Right lobe of liver (tissue), 6 donors: Measurements from ENCODE around the gene NFIA. TPM values are rescaled to one million over a fixed set of nuclear protein-coding genes. Genes with fewer than 3 reads are reported as not detected.
A peak's percentile ranks its signal among the peaks of the same experiment; 100 is the strongest.

Experiments used
- ATAC-seq, 4 donors: fragments of 200-7000 bp; cut with Tn5 transposase; one replicate each; pipeline ENCODE4 v1.9.1; 2020; ENCODE audit warnings: mild to moderate bottlenecking in 4 of 4, moderate library complexity in 4 of 4
- DNase-seq, 3 donors: peaks; one replicate each; pipeline ENCODE4 v3.0.0-alpha.2; 2020
- H3K27ac ChIP-seq, 3 donors: fragments of 200-600 bp; one replicate each; pipeline ENCODE4 v1.8.0; 2022
- H3K27me3 ChIP-seq, 2 donors: fragments of 200-600 bp; one replicate each; pipeline ENCODE4 v1.8.0; 2022
- H3K36me3 ChIP-seq, 4 donors: fragments of 200-600 bp; sonication (generic) in 1 of 4; one replicate each; pipeline versions ENCODE4 v1.5.1 to v1.8.0; 2017 to 2022; ENCODE audit warnings: control low read depth in 1 of 4
- H3K4me1 ChIP-seq, 4 donors: fragments of 200-600 bp; sonication (generic) in 1 of 4; one replicate each; pipeline versions ENCODE4 v1.5.1 to v1.8.0; 2017 to 2022; ENCODE audit warnings: control low read depth in 1 of 4
- H3K4me3 ChIP-seq, 3 donors: fragments of 200-600 bp; one replicate each; pipeline ENCODE4 v1.8.0; 2022
- H3K9me3 ChIP-seq, 4 donors: fragments of 200-600 bp; sonication (generic) in 1 of 4; one replicate each; pipeline versions ENCODE4 v1.5.1 to v1.8.0; 2017 to 2022; ENCODE audit warnings: control low read depth in 1 of 4
- CTCF ChIP-seq, 4 donors: fragments of 200-600 bp in 3 of 4; fragments of 450-650 bp in 1 of 4; IDR thresholded peaks; one replicate each; pipeline versions ENCODE4 v1.5.1 to v1.8.0; 2016 to 2022; ENCODE audit warnings: antibody characterized with exemption in 4 of 4, mild to moderate bottlenecking in 2 of 4
- POLR2A ChIP-seq: fragments of 450-650 bp; IDR thresholded peaks from one replicate; pipeline ENCODE4 v1.6.1; 2017; ENCODE audit warnings: antibody characterized with exemption, mild to moderate bottlenecking
- WGBS: methylation state at CpG from one replicate; pipeline ENCODE4 v1.1.6; 2018; ENCODE audit warnings: low coverage, low lambda C conversion rate; ENCODE audit not compliant: insufficient coverage; ENCODE audit errors: missing lambda C conversion rate; 5-methylcytosine and 5-hydroxymethylcytosine counted together
- intact Hi-C, 2 donors: fragments of 100-400 bp; cut with DNase I; formaldehyde crosslinking; loops; one replicate each; pipeline versions ENCODE4 v1.11.2 to v1.14.1; 2022
- total RNA-seq, 6 experiments: library from RNA; depleted of rRNA in 2 of 6; stranded (reverse); fragments of >200 nt in 2 of 6; fragmentation: NEBNext Ultra II Directional in 3 of 6; extraction: Animal tissue kit (Norgen Biotek cat#: 25700) in 3 of 6; gene quantifications; one replicate each; pipeline versions ENCODE4 v1.1.0 to v1.2.4, GENCODE V29; 2016 to 2023
- donor health status: DM: no; HTN: yes; CAD: no.
- donor health status: DM: no; HTN: no; CAD: no.
- donor health status: DM: no; HTN: no; CAD: no.
- donor health status: DM: no; HTN: yes; CAD: no.
- donor health status: DM: no; HTN: yes; CAD: no.

Gene NFIA
- total RNA-seq, 6 experiments from 2014 or later = 36.7 to 97.2 (median 57.9) TPM

- ATAC-seq = peak; percentile 64 to 85 (median 69)
- intact Hi-C loops = no loop called here
- WGBS = 26% methylated on average over 3 of the region's 3 CpGs
- Histone ChIP-seq H3K9me3 (no peaks in the 10 kb centered on the region), H3K4me3 (no peak overlapping the region), H3K27ac (peak overlapping the region in 1 of 3 donors; percentile 27), H3K36me3 (peaks cover 0 to 8% (median 0%) of the 10 kb centered on the region in 4 donors), H3K4me1 (peaks cover 0 to 9% (median 4%) of the 10 kb centered on the region in 4 donors), H3K27me3 (no peaks in the 10 kb centered on the region)
- no peak for DNase-seq
- no peak for TF ChIP-seq CTCF (IDR thresholded peaks at IDR 0.05)
- no peak for TF ChIP-seq POLR2A
Observed at GRCh38 chr1:61282387-61282786, 200.0 kb downstream of the NFIA start.

- intact Hi-C loops = no loop called here
- H3K27ac ChIP-seq = no peak overlapping the region
- no peaks in the 10 kb centered on the region for H3K36me3 ChIP-seq
- no peaks in the 10 kb centered on the region for H3K27me3 ChIP-seq
- 100% methylated on average over 3 of the region's 3 CpGs for WGBS
- ATAC-seq (no peak), DNase-seq (no peak)
- peaks cover 0 to 9% (median 4%) of the 10 kb centered on the region in 4 donors for H3K4me1 ChIP-seq
- no peak for TF ChIP-seq CTCF (IDR thresholded peaks at IDR 0.05)
- TF ChIP-seq POLR2A = no peak
- no peaks in the 10 kb centered on the region for H3K9me3 ChIP-seq
- no peak overlapping the region for H3K4me3 ChIP-seq
Observed at GRCh38 chr1:61284248-61284854, 202.0 kb downstream of the NFIA start.

GRCh38 chr1:61284936-61285335 lies 202.6 kb downstream of the NFIA start:
- TF ChIP-seq POLR2A = no peak
- no peak for TF ChIP-seq CTCF (IDR thresholded peaks at IDR 0.05)
- ATAC-seq = no peak
- H3K4me3 ChIP-seq = no peak overlapping the region
- no peaks in the 10 kb centered on the region for H3K9me3 ChIP-seq
- no peak for DNase-seq
- intact Hi-C loops = no loop called here
- peaks cover 0 to 9% (median 4%) of the 10 kb centered on the region in 4 donors for H3K4me1 ChIP-seq
- H3K36me3 ChIP-seq = no peaks in the 10 kb centered on the region
- H3K27me3 ChIP-seq = no peaks in the 10 kb centered on the region
- WGBS = 89% methylated on average over 5 of the region's 5 CpGs
- H3K27ac ChIP-seq = no peak overlapping the region

- no peak overlapping the region for H3K4me3 ChIP-seq
- intact Hi-C loops = no loop called here
- WGBS = 73% methylated on average over 3 of the region's 3 CpGs
- H3K4me1 ChIP-seq = peaks cover 0 to 9% (median 4%) of the 10 kb centered on the region in 4 donors
- TF ChIP-seq POLR2A (no peak), CTCF (IDR thresholded peaks at IDR 0.05) (no peak)
- H3K9me3 ChIP-seq = no peaks in the 10 kb centered on the region
- H3K27me3 ChIP-seq = no peaks in the 10 kb centered on the region
- no peak for DNase-seq
- H3K27ac ChIP-seq = no peak overlapping the region
- ATAC-seq = no peak
- no peaks in the 10 kb centered on the region for H3K36me3 ChIP-seq
Observed at GRCh38 chr1:61285371-61285885, 203.1 kb downstream of the NFIA start.
